GM12878 (cell line): ENCODE data around the gene SERPINB8. TPM values are rescaled to one million over a fixed set of nuclear protein-coding genes. Genes with fewer than 3 reads are reported as not detected.

Experiments used
- ATAC-seq: fragments of 200-7000 bp; cut with Tn5 transposase; 3 replicates; pipeline ENCODE4 v1.9.1; 2020; ENCODE audit warnings: mild to moderate bottlenecking, moderate library complexity
- BruUV-seq: library from RNA; stranded (reverse); fragments of 400-500 nt; replicated peaks from 2 replicates; lab custom pipeline; 2021; lab: Mats Ljungman, UMichigan
- CTCF ChIA-PET: fragments of 300-600 bp; sonication (Branson Sonifier 250); formaldehyde crosslinking; extraction: SDS; loops from one replicate; lab custom pipeline; 2021; ENCODE audit warnings: inconsistent platforms; lab: Yijun Ruan, JAX
- POLR2A ChIA-PET: fragments of 350-600 bp; formaldehyde crosslinking; extraction: SDS; loops from one replicate; lab custom pipeline; 2021; ENCODE audit warnings: inconsistent platforms; lab: Charles Lee
- RAD21 ChIA-PET: fragments of 300-600 bp; sonication (Branson Sonifier 250); formaldehyde crosslinking; loops from one replicate; lab custom pipeline; 2023; ENCODE audit warnings: antibody characterized with exemption; ENCODE audit not compliant: unreplicated experiment; lab: Charles Lee
- SMC1A ChIA-PET: fragments of 300-600 bp; sonication (Branson Sonifier 250); formaldehyde crosslinking; loops from one replicate; lab custom pipeline; 2023; ENCODE audit not compliant: unreplicated experiment, uncharacterized antibody; lab: Charles Lee
- DNase-seq: peaks from one replicate; pipeline ENCODE4 v3.0.0-alpha.2; 2011; ENCODE audit warnings: low read depth, low spot score
- FAIRE-seq: peaks from 3 replicates; lab custom pipeline; 2011; peaks lifted over from hg19 to GRCh38; lab: Jason Lieb, UNC
- H2AFZ ChIP-seq: 2 replicates; pipeline ENCODE4 v1.6.0; 2011; ENCODE audit warnings: low read depth, low read length, control low read depth; ENCODE audit not compliant: control insufficient read depth
- H3K27ac ChIP-seq: 2 replicates; pipeline ENCODE4 v1.5.1; 2011; ENCODE audit warnings: control low read depth; ENCODE audit not compliant: control insufficient read depth, insufficient read depth
- H3K27me3 ChIP-seq, 2 experiments: replicated peaks in 1 of 2; 2 replicates each; pipeline versions ENCODE4 v1.6.0 to v1.6.1; 2011; ENCODE audit warnings: low read length in 1 of 2; ENCODE audit not compliant: control insufficient read depth in 2 of 2, insufficient read depth in 2 of 2
- H3K36me3 ChIP-seq, 2 experiments: 2 replicates each; pipeline ENCODE4 v1.5.1; 2011; ENCODE audit warnings: low read length in 1 of 2; ENCODE audit not compliant: control insufficient read depth in 2 of 2, insufficient read depth in 2 of 2
- H3K4me1 ChIP-seq: 2 replicates; pipeline ENCODE4 v1.6.1; 2011; ENCODE audit warnings: mild to moderate bottlenecking, low read length, moderate library complexity, mixed read lengths; ENCODE audit not compliant: control insufficient read depth, insufficient read depth
- H3K4me2 ChIP-seq: 2 replicates; pipeline ENCODE4 v1.6.0; 2011; ENCODE audit warnings: control low read depth; ENCODE audit not compliant: control insufficient read depth, insufficient read depth
- H3K4me3 ChIP-seq: fragments of 200-600 bp; sonication (generic); 2 replicates; pipeline ENCODE4 v1.5.1; 2016
- H3K79me2 ChIP-seq: 2 replicates; pipeline ENCODE4 v1.6.0; 2011; ENCODE audit warnings: low read length; ENCODE audit not compliant: control insufficient read depth, insufficient read depth
- H3K9ac ChIP-seq: 2 replicates; pipeline ENCODE4 v1.8.0; 2011; ENCODE audit warnings: low read length, control low read depth, mixed read lengths; ENCODE audit not compliant: control insufficient read depth, insufficient read depth
- H3K9me3 ChIP-seq: replicated peaks from 3 replicates; pipeline ENCODE4 v1.5.1; 2011; ENCODE audit warnings: mild to moderate bottlenecking, low read length; ENCODE audit not compliant: control insufficient read depth, insufficient read depth
- H4K20me1 ChIP-seq: 2 replicates; pipeline ENCODE4 v1.6.0; 2011; ENCODE audit not compliant: control insufficient read depth, insufficient read depth
- CEBPB ChIP-seq, 2 experiments: fragments of 150-350 bp in 1 of 2; IDR thresholded peaks; 2 replicates each; pipeline ENCODE4 v1.6.1; 2012 to 2014; ENCODE audit warnings: low read depth in 2 of 2, low read length in 2 of 2, borderline replicate concordance in 1 of 2, inconsistent platforms in 1 of 2
- IRF5 ChIP-seq: fragments of 450-650 bp; IDR thresholded peaks from 2 replicates; pipeline ENCODE4 v1.6.1; 2017; ENCODE audit warnings: borderline replicate concordance
- MYC ChIP-seq: IDR thresholded peaks from 2 replicates; pipeline ENCODE4 v1.6.1; 2011; ENCODE audit warnings: mild to moderate bottlenecking, low read length, moderate library complexity, inconsistent platforms; ENCODE audit not compliant: insufficient read depth, insufficient replicate concordance, insufficient read length, severe bottlenecking
- NKRF ChIP-seq: fragments of 450-650 bp; conservative IDR thresholded peaks from 2 replicates; pipeline ENCODE4 v1.6.1; 2017; ENCODE audit warnings: mild to moderate bottlenecking, moderate library complexity
- RUNX3 ChIP-seq: IDR thresholded peaks from 2 replicates; pipeline ENCODE4 v1.6.1; 2012; ENCODE audit warnings: low read length, inconsistent platforms
- SMARCA5 ChIP-seq: fragments of 450-650 bp; IDR thresholded peaks from 2 replicates; pipeline ENCODE4 v1.6.1; 2017; ENCODE audit warnings: mild to moderate bottlenecking
- TCF3 ChIP-seq: IDR thresholded peaks from 2 replicates; pipeline ENCODE4 v1.6.1; 2012; ENCODE audit warnings: low read depth, mild to moderate bottlenecking, low read length, borderline replicate concordance; ENCODE audit not compliant: insufficient read depth
- YY1 ChIP-seq: IDR thresholded peaks from 2 replicates; pipeline ENCODE4 v1.6.1; 2011; ENCODE audit warnings: low read depth, mild to moderate bottlenecking, low read length
- ZNF592 ChIP-seq: fragments of 450-650 bp; IDR thresholded peaks from 2 replicates; pipeline ENCODE4 v1.6.1; 2017; ENCODE audit warnings: mild to moderate bottlenecking, moderate library complexity
- ZZZ3 ChIP-seq: IDR thresholded peaks from 2 replicates; pipeline ENCODE4 v1.6.1; 2011; ENCODE audit warnings: low read depth; ENCODE audit not compliant: control insufficient read depth, insufficient read length
- WGBS: methylation state at CpG from one replicate; pipeline ENCODE4 v1.1.6; 2016; ENCODE audit warnings: low lambda C conversion rate; ENCODE audit not compliant: insufficient replicate concordance, insufficient coverage; ENCODE audit errors: missing lambda C conversion rate; 5-methylcytosine and 5-hydroxymethylcytosine counted together
- in situ Hi-C: fragments of 300-500 bp; cut with MboI; formaldehyde crosslinking; loops from 9 replicates; pipeline ENCODE4 v1.14.3; 2018; ENCODE audit warnings: mixed read lengths
- intact Hi-C: fragments of 100-400 bp; cut with micrococcal nuclease; formaldehyde crosslinking; loops from one replicate; pipeline ENCODE4 v1.14.2; 2022; ENCODE audit not compliant: unreplicated experiment
- polyA plus RNA-seq, 11 experiments: library from polyadenylated mRNA; depleted of rRNA in 4 of 11; unstranded in 6 of 11; stranded (reverse) in 5 of 11; fragments of >200 nt; fragmentation: Nextera tagmentation in 4 of 11; fragmentation: Illumina TruSeq in 1 of 11; extraction: Ambion mirVana in 4 of 11; extraction: Trizol in 1 of 11; gene quantifications; 1 replicate in 1 of 11; 2 replicates in 10 of 11; pipeline versions ENCODE4 v1.2.1 to v1.2.3, GENCODE V29; 2011 to 2016; ENCODE audit warnings: inconsistent platforms in 2 of 11, missing spikeins in 2 of 11, low read depth in 1 of 11
- total RNA-seq, 4 experiments: library from RNA; depleted of rRNA in 3 of 4; stranded (reverse); fragments of >200 nt in 3 of 4; fragmentation: Illumina TruSeq in 1 of 4; extraction: Trizol in 1 of 4; gene quantifications; 2 replicates each; pipeline versions ENCODE4 v1.2.1 to v1.2.3, GENCODE V29; 2013 to 2021

SERPINB8 gene
- total and polyA plus RNA-seq, 10 of the 15 experiments (the other 5 are each of a cell fraction or from before 2014, with no cell fraction given) = 8.1 to 31.5 (median 16.7) TPM

DNA sequence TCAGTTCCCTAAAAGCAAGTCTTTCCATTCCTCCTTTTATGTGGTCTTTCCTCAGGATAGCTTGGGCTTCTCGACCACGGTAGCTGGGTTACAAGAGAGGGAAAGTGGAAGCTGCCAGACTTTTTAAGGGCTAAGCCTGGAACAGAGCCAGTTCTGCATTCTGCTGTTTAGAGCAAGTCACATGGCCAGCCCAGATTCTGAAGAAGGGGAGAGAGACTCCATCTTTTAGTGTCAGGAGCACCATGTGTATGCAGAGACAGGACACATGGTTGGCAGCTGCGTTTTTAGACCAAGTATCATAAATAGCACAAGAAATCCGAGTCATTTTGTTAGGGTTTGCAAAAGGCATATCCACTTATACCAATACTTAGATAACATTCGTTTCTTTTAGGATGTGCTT is 16.1 kb upstream of the SERPINB8 start:
- peaks cover 4% of the 10 kb centered on the region for H3K4me1 ChIP-seq
- CTCF ChIA-PET = interaction anchor here (0.6 to 3.8 kb wide), 7 partner anchors 10 to 64 kb away, joined by 3 to 45 read pairs (median 4); no protein-coding TSS in a partner anchor
- H3K9me3 ChIP-seq = no peaks in the 10 kb centered on the region
- intact Hi-C loops = no loop called here
- POLR2A ChIA-PET = interaction anchor here (1.7 kb wide), 1 partner anchor 8 kb away, joined by 3 read pairs; no protein-coding TSS in a partner anchor
- H4K20me1 ChIP-seq = no peaks in the 10 kb centered on the region
- 0 out of 2 replicates have a peak overlapping the region, but pooled peaks have one; percentile 34 for H3K4me3 ChIP-seq
- BruUV-seq = no TSS peak
- peak overlapping the region; percentile 41; the same call in 1 of the 2 replicates for H3K4me2 ChIP-seq
- WGBS = 49% methylated on average over 5 of the region's 5 CpGs
- H3K9ac ChIP-seq = no peak overlapping the region
- peaks cover 1 to 17% of the 10 kb centered on the region in 2 experiments; a peak in 3 of 4 replicates for H3K36me3 ChIP-seq
- no peak overlapping the region for H3K27ac ChIP-seq
- FAIRE-seq = no peak
- H3K27me3 ChIP-seq = no peaks in the 10 kb centered on the region
- H3K79me2 ChIP-seq = peaks cover 54% of the 10 kb centered on the region
- no peak for ATAC-seq
- RAD21 ChIA-PET = interaction anchor here (1.2 to 1.7 kb wide), 3 partner anchors 9 to 17 kb away, joined by 3 to 6 read pairs (median 3); no protein-coding TSS in a partner anchor
- TF ChIP-seq RUNX3 = no peak
- TF ChIP-seq TCF3 = no peak
- no peak for TF ChIP-seq IRF5
- no peak for TF ChIP-seq ZNF592
- TF ChIP-seq YY1 = no peak
- TF ChIP-seq MYC = no peak
- TF ChIP-seq CEBPB (IDR thresholded peaks at IDR 0.05; ENCODE audit: borderline replicate concordance in 1 of 2, low read depth in 2 of 2, low read length in 2 of 2) = no peak
- TF ChIP-seq SMARCA5 = no peak
- no peak for TF ChIP-seq NKRF
- no peak for TF ChIP-seq ZZZ3
- no peak for DNase-seq
- H2AFZ ChIP-seq = no peak overlapping the region
- in situ Hi-C loops = no loop called here
- SMC1A ChIA-PET = interaction anchor here (1.2 to 3.9 kb wide), 5 partner anchors 10 to 62 kb away, joined by 3 to 29 read pairs (median 11); partner anchors contain the start of gene SERPINB10
